Stimulated activated CD4-positive, alpha-beta T cell treated with anti-CD3 and anti-CD28 coated beads, Interleukin-1b, Interleukin-23, amount 100 ng/mL, for 24 hours (primary cell): Measurements from ENCODE around the gene VIPR2.

Source experiments
- DNase-seq, 4 experiments: peaks; one replicate each; pipeline ENCODE4 v3.0.0-alpha.2; 2020; ENCODE audit warnings: low read depth in 4 of 4, low spot score in 1 of 4

VIPR2 gene

DNA sequence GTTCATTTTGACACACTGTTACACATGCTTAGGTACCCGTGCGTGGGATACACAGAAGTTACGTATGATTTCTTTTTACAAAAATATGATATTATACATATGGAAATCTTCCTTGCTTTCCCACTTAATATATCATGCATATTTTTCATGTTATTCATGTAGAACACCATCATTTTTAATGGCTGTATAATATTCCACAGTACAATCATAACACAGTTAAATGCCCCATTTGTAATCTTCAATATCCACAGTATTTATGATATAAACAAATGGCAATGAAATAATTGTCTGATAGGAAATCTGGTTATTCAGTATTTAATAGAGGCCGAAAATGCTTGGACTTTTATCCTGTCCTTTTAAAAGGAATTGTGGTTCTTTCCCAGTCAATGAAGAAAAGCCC is 23.2 kb downstream of the VIPR2 start:
- no peak for DNase-seq

DNA sequence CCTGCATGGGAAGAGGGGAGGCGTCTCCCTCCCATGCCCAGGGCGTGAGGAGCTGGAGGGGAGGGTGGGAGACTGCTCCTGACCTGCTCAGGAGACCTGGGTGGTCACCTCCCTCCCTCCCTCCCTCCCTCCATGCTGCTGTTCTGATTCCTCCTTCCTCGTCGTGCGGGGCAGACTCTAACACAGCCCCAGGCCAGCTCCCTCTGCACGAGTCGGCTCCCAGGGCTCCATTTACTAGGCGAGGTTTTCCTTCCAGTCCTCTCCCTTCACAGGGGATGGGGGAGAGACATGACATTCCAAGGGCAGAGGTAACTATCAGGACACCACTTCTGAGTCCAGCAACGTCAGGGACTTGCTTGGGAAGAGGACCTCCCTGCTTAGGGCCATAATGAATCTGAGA is 23.6 kb downstream of the VIPR2 start:
- no peak for DNase-seq

DNA sequence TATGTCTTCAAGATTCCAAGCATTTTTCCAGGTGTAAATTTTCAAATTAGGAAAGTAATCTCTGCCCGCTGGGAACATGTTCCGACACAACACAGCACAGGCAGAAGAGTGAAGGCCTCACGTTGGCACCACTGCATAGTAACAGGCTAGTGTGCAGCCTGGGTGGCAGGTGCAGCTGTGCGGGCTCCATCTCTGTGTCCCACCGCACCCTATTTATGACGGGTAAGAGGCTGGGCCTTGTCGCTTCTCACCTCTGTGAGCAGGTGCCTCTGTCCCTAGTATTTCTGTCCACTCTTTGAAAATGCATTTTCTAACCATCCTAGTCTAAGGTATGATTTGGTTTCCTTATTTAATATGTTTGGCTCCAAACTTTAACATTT is 24.1 kb downstream of the VIPR2 start:
- DNase-seq = no peak

DNA sequence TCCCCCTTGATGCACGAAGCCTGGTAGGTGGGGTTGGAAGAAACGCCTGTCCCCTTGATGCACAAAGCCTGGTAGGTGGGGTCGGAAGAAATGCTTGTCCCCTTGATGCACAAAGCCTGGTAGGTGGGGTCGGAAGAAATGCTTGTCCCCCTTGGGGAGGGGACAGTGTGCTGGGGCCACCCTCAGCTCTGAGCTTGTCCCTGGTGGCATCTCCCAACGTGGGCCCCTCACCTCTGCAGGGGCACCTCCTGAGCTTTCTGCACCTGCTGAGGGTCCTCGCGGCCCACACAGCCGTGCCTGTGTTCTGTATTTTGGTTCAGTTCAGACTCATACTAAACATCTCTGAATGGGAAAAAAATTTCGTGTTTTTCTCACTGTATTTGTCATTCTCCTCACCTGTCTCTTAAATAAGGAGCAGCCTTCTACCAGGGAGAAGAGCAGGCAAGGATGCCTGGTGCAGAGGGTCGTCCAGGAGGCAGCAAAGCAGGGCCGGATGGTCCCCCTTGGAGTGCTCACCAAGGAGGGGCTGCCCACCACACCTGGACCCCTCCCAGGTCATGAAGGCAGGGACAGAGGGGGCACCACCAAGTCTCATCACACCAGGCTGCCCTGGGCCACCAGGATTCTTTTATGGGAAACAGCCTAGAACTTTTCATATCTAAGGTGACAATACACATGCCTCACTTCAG is 24.7 kb downstream of the VIPR2 start:
- no peak for DNase-seq

DNA sequence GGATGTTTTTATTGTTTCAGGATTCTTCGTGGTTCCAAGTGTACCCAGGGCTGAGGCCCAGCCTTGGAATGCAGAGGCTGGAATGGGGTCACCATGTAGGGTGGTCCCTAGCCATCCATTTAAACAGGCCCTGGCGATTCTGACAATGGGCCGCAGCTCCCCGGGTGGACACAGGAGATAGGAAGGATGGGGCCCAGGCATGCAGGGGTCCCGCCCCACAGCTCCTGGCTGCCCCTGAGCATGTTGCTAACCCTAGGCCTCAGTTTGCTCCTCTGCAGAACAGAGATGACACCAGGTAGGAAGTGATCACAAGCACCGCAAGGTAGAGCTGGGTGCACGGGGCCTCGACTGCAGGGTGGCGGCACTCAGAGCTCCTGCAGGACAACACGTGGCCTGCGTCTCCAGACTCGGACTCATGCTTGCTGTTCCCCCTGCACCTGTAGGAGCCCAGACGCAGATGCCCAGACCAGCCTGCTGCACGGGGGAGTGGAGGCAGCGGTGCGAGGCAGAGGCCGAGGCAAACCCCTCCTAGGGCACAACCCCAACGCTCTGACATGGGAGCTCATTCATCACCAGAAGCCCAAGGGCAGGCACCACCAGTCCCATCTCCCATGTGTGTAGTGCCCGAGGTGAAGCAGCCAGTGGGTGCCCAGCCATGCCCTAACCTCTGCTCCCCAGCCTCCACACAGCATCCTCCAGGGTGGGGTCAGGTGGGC is 25.5 kb downstream of the VIPR2 start:
- DNase-seq = no peak

DNA sequence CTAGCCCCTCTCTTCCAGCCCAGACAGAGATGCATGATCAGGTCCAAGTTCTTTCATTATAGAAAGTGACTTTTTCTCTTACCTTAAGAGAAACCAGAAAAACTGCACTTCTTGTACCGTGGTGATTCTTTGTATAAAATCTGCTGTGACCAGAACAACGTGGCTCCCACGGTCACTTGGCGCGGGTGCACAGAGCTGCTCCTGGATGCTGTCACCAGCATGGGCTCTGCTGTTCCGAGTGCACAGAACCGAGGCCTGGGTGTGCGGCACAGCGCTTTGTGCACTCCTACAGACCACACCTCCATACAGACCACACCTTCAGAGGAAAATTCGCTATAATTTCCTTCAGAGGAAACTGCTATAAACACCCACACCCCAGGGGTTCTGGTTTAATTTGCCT is 26.0 kb downstream of the VIPR2 start:
- DNase-seq = no peak

DNA sequence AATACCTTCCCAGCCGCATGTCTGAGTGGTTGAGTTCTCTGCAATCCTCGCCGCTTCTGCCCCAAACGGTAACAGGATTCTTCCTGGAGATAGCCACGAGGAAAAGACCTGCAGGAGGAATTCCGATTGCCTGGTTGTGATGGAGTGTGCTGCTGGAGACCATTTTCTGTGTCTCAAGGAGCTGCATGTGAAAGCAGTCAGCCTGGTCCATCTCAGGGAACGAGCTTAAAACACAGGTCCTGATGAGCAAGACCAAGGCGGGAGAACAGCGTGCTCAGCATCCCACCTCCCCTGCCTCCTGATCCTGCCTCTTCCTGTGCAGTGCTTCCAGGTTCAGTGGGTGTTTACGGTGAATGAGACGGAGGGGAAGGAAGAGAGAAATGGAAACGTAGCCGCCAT is 26.5 kb downstream of the VIPR2 start:
- DNase-seq = no peak

DNA sequence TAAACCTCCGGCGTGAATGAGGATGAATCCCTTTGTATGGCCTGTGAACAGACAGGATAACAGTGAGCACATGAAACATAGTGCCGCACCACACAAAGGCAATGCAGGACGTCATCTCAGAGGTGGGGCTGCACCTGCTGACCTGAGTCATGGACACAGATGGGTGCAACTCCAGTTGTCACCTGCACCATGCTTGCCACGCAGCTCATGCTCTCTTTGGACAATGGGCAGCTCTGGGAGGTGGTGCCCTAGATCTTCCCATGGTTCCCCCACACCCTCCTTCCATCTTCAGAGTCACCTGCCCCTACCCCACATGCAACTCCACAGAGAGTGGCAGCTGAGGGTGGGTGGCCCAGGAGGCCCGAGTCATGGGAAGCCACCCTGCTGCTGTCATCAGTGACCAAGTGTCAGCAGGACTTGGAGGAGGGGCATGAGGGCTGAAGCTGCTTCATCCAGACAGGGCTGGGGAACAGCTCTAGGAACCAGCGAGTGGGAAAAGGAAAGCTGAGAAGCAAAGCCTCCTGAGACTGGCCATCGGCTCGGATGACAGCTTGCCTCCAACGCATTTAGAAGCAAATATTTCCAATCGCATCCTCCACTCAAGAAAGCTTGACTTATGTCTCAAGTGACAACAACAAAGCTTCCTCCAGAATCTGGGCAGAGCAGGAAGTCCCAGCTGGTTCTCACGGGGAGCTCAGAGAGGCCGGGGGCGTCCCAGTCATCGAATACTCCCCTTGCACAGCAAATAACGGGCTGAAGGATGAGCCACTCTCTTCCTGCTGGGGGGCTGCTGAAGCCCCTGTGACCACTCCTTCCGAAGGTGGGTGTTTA is 27.1 kb downstream of the VIPR2 start:
- no peak for DNase-seq

DNA sequence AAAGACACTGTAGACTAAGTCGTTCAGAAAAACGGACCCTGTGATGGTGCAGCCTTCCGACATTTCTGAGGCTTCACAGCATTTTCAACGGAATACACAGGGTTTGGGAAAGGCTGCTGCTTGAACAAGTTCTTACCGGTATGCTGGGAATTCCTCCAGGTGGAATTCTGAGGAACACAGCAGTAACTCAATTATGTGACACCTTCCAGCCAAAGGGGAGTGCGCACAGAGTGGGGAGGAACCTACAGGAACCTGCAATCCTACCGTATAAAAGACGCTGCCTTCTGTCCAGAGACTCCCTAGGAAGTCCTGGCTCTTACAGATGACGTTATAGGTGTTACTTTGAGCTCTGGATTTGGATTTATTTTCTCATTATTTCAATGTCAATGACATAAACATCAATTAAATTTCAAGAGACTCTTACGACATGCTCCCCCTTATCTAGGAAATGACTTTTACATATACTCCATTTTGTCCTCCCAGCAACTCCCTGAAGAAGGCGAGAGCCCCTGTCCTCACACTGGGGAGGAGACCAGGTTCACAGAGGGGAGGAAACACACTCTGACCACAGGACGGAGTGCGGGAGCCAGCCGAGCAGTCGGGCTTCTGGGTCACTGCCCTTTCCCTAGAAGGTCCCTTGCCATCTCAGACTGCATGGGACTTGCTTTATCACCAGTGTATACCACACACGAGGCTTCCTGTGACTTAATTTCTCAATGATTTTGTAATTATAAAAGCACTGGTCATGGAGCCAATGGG is 27.9 kb downstream of the VIPR2 start:
- DNase-seq = no peak

DNA sequence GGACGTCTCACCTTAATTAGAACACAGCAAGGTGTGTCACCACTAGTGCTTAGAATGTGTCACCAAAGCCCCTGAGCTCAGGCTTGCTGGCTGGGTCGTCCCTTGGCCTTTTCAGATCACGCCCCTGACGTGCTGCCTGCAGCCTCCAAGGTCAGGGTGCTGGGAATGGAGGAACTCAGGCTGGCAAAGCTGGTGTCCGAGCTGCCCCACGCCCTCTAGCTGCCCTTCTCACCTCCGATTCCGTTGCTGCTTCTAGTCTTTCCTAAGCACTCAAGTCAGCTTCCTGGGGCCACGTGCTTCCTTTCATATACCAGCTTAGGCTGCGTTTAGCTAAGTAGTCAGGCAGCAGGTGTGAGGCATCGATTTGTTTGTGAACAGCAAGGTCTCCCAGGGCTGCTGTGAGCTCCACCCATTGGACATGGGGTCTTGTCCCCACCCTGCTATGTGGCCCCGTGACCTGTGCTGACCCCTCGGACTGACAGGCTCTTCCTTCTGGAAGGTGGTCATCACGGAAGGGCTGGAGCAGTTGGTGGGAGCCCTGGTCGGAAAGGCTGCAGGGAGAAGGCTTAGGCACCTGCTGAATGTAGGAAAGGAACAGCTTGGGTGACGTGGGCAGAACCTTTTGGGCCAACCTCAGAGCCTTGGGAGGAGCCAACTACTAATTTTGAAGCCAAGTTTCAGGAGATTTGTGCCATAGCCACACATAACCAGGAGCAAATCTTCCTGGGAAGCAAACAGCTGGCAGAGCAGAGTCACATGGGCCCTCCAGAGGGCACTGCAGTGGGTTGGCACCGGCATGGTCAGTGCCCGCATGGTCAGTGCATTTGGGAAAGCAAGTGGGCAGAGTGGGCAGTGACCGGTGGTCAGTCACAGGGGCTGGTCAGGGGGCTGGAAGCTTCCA is 28.8 kb downstream of the VIPR2 start:
- DNase-seq = no peak

DNA sequence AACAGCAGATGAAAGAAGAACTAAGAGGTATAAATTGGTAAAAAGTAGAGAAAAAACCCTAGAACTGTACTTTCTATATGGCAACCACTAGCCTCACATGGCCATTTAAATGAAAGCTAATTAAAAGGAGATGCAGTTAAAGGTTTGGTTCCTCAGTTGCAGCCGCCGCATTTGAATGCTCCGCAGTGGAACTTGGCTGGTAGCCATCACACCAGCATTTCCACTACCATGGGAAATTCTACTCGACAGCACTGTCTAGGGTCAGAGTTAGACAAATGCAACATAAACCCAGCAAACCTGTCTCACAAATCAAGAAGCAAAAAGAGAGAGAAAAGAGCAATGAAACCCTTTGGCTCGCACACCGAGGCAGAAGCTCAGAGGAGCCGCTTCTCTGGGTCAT is 29.7 kb downstream of the VIPR2 start:
- no peak for DNase-seq

DNA sequence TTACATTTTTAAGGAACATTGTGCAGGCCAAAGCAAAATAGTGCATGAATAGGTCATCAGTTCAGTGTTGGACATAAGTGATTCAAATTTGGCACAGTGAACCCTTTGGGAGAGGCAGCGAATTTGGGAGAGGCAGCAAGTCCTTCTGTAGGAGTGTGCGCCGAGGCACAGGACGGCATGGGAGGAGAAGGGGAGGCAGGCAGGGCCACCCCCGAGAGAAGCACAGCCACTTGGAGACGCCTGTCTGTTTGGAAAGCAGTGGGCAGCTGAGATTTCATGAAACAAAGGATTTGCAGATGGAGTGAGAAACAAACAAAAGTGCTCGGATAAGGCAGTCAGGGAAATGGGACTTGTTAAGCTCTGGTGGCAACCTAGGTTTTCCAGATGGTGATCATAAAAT is 30.6 kb downstream of the VIPR2 start:
- DNase-seq = no peak

DNA sequence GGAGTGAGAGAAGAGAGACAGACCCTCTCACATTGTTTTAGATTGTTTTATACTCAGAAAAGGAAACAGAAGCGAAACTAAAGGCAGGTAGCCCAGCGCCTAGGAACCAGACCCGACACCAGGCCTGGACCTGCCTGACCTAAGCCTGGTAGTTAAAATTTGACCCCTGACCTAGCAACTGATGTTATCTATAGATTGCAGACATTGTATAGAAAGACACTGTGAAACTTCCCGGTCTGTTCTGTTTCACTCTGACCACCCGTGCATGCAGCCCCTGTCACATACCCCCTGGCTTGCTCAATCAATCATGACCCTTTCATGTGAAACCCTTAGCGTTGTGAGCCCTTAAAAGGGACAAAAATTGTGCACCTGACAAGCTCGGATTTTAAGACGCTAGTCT is 31.6 kb downstream of the VIPR2 start:
- no peak for DNase-seq

DNA sequence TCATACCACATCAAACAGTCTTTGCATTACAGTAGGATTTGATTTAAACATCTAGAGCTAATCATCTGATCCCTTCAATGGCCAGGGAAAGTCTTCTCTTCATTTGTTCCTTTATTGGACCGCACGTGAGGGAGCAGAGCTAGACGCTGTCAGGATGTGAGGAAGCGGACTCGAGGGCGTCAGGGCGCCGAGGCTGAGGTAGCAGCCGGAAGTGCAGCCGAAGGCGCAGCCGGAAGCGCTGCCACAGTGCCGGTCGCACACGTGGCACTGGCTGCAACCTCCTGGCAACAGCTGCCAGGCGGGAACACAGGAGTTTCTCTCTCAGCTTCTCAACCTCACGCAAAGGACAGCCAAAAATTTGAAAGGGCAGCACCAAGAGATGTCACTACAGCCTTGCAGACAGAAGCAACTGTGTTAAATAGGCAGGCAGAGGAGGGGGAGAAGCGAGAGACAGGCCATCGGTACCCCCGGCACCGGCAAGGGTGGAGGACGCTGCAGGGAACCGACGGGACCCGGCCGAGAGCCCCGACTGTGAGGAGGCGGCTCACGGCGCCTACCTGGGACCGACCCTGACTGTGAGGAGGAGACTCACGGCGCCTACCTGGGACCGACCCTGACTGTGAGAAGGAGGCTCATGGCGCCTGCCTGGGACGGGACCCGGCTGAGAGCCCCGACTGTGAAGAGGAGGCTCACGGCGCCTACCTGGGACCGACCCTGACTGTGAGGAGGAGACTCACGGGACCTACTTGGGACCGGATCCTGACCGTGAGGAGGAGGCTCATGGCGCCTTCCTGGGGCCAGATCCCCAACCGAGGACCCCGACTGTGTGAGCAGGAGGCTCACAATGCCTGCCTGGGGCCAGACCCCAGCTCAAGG is 32.3 kb downstream of the VIPR2 start:
- no peak for DNase-seq

DNA sequence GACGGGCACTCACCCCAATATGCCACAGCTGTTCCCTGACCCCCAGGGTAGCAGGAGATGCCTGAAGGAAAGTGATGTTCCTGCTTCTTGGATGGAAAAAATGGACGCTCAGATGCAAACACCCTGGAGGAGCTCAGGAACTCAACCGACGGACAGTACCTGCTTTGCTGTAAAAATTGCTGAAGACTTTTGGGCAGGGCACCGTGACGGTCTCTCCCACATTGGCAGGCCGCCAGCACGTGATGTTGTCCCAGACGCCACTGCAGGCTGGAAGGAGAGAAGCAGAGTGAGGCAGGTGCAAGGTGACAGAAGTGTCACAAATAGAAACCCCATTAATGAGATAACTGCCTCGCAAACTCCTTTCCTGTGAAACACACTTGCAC is 35.0 kb downstream of the VIPR2 start:
- no peak for DNase-seq

DNA sequence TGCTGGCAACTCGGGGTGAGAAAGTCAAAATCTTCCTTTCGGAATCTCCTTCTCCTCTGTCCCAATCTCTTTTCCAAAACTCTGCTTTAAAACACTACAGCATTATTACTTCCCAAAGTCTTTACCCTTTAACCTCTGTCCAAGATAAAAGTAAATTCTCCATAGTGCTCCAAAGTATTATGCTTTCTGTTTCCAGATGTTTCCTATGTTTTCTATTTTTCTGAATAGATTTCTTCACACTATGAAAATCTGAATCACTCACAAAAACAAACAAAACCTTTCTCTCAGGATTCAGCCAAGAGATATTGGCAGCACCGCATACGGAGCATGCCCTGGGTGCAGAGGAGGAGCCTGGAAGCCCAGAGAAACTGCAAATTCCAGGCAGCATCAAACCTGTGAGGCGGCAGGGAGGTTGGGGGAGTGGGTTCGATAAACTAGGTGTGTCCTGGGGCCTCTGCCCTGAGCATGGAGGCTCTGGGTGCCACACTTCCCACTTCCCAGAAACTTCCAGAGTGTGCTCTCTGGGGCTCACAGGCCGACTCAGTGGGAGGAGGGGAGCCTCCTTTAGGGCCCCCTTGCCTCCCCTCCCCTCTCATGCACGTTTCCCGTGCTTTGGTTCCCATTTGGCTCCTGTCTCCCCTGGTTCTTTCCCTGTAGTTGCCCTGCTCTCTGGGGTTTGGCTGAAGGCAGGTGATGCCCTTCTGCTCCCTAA is 35.6 kb downstream of the VIPR2 start:
- no peak for DNase-seq

DNA sequence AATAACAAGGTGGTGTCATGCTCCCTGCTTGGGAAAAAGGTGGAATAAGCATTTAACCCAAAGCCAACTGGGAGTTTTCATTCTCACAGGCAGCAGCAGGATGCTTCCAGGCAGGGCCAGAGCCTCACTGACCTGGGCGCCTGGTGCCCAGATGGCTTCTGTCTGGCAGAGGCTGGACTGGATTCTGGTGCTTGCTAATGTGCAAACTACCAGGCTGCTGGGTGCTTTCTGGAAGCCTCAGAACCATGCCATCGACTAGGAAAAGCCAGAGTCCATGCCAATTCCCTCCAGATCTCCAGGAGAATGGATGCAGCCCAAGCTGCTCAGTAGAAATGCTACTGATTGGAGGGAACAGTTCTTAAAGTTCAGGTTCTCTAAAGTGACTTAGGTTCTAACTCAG is 36.2 kb downstream of the VIPR2 start:
- DNase-seq = no peak

DNA sequence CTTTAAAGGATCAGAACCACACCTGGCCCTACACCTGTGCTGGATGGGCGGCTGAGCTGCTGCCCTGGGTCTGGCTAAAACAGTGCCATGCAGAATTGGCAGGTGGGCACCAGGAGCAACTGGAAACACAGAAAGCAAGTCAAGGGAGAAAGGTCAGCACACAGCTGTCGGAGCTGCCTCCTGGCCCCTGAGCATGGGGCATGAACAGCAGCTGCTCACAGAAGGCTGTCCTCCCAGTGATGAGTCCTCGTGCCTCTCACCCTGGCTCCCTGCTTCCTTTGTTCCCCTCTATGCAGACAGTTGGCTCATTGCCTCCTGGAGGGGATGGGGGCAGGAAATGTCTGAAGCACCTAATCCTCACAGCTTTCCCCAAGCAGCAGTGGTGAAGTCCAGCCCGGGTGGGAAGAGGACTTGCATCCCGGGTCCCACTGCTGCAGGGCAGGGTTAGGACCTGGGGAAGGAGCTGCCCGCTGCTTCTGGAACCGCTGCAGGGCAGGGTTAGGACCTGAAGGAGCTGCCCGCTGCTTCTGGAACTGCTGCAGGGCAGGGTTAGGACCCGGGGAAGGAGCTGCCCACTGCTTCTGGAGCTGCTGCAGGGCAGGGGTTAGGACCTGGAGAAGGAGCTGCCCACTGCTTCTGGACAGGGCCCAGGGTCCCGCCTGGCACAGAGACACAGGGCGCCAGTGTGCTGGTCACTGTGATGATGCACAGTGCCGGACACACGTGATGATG is 37.3 kb downstream of the VIPR2 start:
- no peak for DNase-seq
